Stimulated activated CD4-positive, alpha-beta T cell treated with anti-CD3 and anti-CD28 coated beads, Interleukin-12 subunit alpha, Interleukin-12 subunit beta, amount 100 ng/mL, for 48 hours (primary cell): ENCODE results near the gene SNAPIN.

Source experiments
- DNase-seq, 3 donors: peaks; one replicate each; pipeline ENCODE4 v3.0.0-alpha.2; 2020; ENCODE audit warnings: low read depth in 2 of 3, low spot score in 1 of 3

Gene SNAPIN, protein sequence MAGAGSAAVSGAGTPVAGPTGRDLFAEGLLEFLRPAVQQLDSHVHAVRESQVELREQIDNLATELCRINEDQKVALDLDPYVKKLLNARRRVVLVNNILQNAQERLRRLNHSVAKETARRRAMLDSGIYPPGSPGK

DNA sequence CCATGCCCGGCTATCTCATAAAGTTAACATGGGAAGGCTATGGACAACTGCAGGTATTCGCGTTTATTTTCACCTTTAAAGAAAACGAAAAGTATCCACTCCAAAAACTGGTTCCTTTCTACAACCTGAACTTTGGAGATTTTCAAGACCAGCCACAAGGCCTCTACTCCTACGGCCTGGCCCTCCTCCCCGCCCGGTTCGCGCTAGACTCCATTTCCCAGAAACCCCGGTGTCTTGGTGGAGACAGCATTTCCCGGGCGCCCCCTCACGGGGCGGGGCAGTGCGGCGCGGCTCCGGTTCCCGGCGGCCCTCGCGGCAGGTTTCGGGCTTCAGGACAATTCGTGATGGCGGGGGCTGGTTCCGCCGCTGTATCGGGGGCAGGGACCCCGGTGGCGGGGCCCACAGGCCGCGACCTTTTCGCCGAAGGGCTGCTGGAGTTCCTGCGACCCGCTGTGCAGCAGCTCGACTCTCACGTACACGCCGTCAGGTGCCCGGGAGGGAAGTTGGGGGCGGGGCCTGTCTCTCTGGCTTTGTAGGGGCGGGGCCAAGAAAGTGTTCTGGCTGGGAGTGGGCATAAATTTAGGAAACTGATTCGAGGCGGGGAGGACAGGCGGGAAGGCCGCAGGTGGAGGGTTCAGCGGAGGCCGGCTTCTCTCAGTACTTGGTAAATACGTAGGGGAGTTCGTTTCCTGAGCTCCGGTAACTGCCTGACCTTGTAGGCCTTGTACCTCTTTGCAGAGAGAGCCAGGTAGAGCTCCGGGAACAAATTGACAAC is at the start of gene SNAPIN:
Gene SNAPIN (plus strand): TSS at position 304 of the 775 bp plus-strand sequence. CDS start 41 bp downstream, at position 345.
- peak; percentile 84 to 90 (median 87) for DNase-seq

- no peak for DNase-seq
These were observed 49.5 kb upstream of the SNAPIN start for GRCh38 chr1:153608742-153609584.

DNA sequence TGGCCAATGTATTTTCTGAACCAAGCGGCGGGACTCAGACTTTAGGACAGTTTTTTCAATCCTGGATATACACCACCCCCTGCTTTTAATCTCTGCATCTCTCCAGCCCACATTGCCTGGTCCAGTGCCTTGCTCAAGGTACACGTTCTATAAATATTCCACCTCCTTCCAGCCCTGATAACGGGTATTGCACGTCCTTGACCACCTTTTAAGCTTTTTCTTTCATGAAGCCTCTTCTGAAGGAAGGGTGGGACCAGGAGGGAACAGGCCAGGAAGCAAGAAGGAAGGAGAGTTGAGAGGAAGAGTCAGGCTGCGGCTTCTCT is 49.0 kb upstream of the SNAPIN start:
- DNase-seq: no peak

DNA sequence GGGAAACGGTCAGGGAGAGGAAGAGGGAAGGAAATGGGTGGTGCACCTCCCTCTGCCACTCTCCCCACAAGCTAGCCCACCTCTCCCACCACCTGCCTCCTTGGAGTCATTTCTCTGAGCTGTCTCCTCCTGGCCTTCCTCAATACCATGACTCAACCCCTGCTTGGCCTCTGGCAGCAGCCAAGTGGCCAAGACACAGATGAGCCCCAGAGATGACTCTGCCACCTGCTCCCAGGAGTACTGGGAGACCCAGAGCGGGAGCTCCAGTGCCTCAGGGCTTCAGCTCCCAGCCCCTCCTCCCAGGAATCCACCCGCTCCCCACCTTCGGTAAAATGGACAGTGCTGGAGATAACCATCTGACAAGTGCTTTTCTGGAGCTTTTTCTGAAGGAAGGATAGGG is 48.2 kb upstream of the SNAPIN start:
- DNase-seq: no peak

DNA sequence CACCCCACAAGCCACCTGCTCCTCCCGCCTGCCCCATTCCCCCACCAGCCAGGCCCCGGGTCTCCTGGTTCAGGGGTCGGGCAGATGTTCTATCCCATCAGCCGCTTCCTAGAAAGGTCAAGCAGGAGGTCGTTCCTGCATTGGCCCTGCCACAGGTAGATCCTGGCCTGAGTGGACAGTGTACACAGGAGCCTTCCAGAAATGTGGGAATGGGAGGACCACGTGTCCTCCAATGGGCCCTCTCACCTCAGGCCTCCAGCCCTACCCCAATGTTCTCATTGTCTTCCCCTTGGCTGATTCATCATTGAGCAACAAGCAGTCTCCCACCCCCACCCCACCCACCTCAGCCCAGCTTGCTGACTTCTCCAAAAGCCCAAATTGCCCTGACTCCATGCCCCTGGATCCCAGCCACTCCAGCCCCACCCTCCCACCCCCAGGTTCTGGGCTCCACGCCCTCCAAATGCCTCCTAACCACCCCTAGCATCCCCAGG is 47.6 kb upstream of the SNAPIN start:
- no peak for DNase-seq

DNA sequence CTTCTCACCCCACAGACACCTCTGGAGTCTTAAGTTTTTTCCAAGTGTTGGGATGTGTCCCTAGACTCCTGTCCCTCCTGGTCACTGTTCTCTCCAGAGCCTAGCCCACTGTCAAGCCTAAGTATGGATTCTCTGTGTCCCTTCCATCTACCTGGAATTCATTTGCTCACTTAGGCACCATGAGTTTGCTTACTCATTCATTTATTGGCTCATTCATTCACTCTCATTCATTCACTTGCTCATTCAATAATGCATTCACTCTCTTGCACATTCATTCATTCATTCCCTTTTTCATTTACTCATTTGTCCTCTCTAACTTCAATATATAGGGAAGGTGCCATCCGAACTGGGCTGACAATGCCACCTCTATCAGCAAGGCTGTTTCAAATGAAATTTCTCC is 47.1 kb upstream of the SNAPIN start:
- DNase-seq: no peak

DNA sequence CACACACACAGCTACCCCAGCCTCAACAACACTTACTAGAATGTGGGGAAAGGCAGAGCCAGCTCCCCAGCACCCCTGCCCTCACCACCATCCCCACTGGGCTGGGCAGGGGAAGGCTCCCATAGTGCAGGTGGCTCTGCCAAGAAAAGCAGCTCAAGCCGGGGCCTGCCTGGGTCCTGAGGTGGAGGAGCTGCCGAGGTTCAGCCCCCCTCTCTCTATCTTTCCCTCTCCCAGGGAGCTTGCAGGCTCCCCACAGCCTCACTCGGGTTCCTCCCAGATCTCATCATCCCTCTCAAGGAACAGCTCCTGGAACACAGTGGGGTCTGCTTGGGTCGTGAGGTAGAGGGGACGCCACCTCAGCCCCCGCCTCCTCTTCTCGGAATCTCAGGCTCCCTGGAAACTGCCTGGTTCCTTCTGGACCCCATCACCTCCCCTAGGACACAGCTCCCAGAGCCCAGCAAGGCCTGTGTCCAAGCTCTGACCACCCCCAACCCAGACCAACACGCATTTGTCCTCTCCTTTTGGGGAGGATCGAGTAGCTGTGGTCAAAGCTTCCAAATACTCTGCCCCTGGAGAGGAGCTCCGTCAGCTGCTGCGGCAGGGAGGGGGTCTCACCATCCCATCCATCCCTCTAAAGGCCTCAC is 46.3 kb upstream of the SNAPIN start:
- no peak for DNase-seq

- DNase-seq: no peak
These were observed 45.7 kb upstream of the SNAPIN start, which contains the start of gene S100A16 for GRCh38 chr1:153612755-153613331. S100A16 (minus strand) TSS chr1:153613137; CDS start chr1:153608151, 4,986 bp downstream.

- no peak for DNase-seq
These were observed 45.1 kb upstream of the SNAPIN start for GRCh38 chr1:153613406-153613805.

DNA sequence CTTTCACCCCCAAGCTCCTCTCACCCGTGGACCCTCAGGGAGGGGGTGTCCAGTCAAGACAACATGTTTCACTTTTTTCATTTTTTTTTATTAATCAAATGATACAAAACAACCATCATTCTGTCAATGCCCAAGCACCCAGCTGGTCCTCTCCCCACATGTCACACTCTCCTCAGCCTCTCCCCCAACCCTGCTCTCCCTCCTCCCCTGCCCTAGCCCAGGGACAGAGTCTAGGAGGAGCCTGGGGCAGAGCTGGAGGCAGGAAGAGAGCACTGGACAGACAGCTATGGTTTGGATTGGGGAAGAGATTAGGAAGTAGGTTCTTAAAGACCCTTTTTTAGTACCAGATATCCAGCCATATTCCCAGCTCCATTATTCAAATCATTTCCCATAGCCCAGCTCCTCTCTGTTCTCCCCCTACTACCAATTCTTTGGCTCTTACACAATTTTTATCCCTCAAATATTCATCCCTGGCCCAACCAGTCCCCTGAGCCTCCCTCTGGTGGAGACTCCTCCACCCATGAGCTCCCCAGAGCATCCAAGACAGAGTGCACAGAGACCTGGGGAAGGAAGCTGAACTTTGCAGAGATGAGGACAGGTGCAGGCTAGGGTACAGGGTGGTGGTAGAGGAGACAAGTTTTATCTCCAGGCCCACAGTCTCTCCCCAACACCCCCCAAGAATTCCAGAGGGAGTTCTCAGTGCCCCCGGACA is 44.2 kb upstream of the SNAPIN start:
- no peak for DNase-seq

DNA sequence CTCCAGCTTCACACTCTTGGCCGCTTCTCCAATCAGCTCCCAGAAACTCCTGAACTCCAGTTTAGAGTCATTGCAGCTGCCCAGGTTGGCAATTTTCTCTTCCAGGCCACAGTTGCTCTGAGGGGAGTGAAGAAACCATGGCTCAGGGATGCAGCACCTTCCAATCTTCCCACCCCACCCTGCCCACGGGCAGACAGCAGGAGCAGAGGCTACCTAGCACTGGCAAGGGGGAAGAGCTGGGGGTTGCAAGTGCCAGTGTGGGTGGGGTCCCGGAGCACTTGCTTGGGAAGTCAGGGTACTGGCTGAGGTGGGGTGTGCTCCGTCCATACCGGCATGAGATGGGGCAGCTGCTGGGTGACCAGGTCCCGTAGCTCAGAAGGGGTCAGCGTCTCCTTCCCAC is 43.6 kb upstream of the SNAPIN start:
- DNase-seq: no peak

GRCh38 chr1:153615406-153615805 is 43.1 kb upstream of the SNAPIN start:
- no peak for DNase-seq

- DNase-seq: no peak
These were observed 42.2 kb upstream of the SNAPIN start, which contains the start of gene S100A14 for GRCh38 chr1:153616144-153616916. S100A14 (minus strand) TSS chr1:153616325; CDS start chr1:153615858, 467 bp downstream.

DNA sequence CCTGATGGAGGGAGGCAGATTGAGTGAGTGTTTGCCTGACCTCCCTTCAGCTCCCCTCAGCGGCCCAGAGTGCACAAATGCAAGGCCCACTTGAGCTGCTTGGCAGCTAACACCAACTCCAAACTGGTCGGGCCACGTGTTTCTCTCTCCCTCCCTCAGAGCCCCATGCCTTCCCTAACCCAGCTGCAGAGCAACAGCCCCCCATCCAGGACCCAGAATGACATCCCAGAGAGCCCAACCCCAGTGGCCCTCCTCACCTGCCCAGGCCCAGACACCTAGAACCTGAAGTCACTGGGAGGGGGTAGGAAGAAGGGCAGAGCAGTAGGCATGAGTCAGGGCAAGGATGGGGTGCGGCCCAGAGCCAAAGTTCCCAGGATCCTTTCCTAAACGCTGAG is 41.6 kb upstream of the SNAPIN start:
- DNase-seq: no peak

DNA sequence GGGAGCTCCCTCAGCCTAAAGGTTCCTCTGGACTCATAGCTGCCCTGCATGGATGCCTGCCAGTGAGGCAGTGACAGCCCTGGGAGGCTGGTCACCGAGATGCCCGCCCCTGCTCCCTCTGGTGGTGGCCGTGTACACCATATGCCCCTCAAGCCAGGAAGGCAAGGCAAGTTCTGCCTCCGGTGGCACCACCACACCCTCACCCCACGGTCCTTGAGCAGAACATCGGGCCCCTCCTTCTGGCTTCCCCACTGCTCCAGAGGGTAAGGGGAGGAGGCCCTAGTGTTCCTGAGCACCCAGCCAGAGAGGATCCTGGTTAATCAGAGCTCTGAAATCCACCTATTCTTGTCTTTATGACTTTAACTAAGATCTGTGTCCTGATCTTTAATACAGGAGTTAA is 40.8 kb upstream of the SNAPIN start:
- DNase-seq: peak in 2 of 3 donors; percentile 64 to 75

DNA sequence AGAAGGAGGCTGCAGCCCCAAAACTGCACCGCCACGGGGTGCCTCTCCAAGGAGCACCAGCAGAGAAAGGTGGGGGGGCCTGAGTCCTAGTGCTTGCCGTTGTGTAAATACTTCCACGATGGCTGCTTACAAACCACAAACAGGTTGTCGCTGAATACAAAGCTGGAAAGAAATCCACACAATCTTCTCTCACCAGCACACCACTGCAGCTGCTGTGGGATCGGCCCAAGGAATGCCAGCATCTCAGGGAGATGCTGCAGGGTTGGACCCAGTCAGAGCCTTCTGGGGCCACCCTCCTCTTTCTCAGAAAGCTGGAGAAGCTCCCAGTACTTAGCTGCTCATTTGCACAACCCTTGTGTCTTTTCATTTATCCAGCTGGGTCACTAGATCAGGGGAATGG is 39.3 kb upstream of the SNAPIN start:
- DNase-seq: no peak

DNA sequence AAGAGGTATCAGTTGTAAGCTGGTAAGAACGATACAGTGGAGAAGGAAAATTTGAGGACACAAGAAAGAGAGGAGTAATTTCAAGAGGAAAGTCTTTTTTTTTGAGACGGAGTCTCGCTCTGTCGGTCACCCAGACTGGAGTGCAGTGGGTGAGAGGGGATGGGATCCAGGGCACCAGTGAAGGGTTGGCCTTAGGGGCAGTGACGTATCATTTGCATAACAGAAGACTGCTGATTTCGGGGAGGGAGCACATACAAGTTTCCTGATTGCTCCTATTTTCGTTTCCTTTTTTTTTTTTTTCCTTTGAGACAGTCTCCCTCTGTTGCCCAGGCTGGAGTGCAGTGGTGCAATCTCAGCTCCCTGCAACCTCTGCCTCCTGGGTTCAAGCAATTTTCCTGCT is 35.4 kb upstream of the SNAPIN start:
- no peak for DNase-seq

GRCh38 chr1:153624965-153625611 is 33.4 kb upstream of the SNAPIN start:
- no peak for DNase-seq

GRCh38 chr1:153626477-153626903 is 32.0 kb upstream of the SNAPIN start:
- no peak for DNase-seq
